ENCODE data around the gene DPY19L1.

The DPY19L1 gene

DNA sequence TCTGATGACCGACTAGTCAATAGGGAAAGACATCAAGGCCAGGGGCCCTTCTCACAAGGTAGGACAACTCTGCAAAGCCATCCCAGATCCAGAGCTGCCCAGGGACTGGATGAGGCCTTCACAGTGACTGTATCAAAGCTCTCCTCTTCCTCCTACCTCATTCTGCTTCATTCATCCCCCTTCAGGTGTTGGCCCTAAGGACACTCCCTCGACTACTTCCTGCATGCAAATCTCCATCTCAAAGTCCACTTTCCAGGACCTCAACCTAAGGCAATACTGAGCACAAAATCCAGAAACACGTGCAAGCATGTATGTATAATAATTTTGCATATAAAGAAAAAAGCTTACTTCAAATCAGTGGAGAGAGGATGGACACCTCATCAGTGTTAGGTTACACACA lies 25.1 kb downstream of the DPY19L1 start:
- TF ChIP-seq POLR2AphosphoS5 (IDR thresholded peaks at IDR 0.05; ENCODE audit: low read depth, low read length) = no peak
- TF ChIP-seq SIN3A (IDR thresholded peaks at IDR 0.05; ENCODE audit: borderline replicate concordance, insufficient read depth, low read length) = no peak
- TF ChIP-seq FOXP2 (optimal IDR thresholded peaks at IDR 0.05; ENCODE audit: borderline replicate concordance, extremely low read depth, extremely low read length, insufficient read depth) = no peak
- no peak for TF ChIP-seq TAF1 (IDR thresholded peaks at IDR 0.05; ENCODE audit: borderline replicate concordance, insufficient read depth, low read length)
- TF ChIP-seq, protein P1, sequence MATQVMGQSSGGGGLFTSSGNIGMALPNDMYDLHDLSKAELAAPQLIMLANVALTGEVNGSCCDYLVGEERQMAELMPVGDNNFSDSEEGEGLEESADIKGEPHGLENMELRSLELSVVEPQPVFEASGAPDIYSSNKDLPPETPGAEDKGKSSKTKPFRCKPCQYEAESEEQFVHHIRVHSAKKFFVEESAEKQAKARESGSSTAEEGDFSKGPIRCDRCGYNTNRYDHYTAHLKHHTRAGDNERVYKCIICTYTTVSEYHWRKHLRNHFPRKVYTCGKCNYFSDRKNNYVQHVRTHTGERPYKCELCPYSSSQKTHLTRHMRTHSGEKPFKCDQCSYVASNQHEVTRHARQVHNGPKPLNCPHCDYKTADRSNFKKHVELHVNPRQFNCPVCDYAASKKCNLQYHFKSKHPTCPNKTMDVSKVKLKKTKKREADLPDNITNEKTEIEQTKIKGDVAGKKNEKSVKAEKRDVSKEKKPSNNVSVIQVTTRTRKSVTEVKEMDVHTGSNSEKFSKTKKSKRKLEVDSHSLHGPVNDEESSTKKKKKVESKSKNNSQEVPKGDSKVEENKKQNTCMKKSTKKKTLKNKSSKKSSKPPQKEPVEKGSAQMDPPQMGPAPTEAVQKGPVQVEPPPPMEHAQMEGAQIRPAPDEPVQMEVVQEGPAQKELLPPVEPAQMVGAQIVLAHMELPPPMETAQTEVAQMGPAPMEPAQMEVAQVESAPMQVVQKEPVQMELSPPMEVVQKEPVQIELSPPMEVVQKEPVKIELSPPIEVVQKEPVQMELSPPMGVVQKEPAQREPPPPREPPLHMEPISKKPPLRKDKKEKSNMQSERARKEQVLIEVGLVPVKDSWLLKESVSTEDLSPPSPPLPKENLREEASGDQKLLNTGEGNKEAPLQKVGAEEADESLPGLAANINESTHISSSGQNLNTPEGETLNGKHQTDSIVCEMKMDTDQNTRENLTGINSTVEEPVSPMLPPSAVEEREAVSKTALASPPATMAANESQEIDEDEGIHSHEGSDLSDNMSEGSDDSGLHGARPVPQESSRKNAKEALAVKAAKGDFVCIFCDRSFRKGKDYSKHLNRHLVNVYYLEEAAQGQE (IDR thresholded peaks at IDR 0.05; ENCODE audit: insufficient read depth in 1 of 2, low read depth in 2 of 2, low read length in 2 of 2) = no peak

DNA sequence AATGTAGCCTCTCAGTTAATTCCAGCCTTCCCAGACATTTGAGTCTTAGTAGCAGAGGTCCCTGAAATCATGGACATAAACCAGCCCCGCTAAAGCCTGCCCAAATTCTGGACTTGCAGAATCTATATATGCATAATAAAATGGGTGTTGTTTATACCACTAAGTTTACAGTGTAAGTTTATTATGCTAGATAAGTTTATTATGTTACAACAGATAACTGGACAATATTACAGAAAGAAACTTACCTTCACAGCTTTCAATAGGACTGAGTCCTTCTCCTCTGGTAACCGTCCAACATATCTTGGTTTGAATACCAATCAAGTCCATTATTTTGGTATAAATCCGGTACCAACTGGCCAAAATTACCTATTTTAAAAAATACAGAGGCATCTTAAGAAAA lies 26.2 kb downstream of the DPY19L1 start:
- TF ChIP-seq FOXP2 (optimal IDR thresholded peaks at IDR 0.05; ENCODE audit: borderline replicate concordance, extremely low read depth, extremely low read length, insufficient read depth) (no peak), TAF1 (IDR thresholded peaks at IDR 0.05; ENCODE audit: borderline replicate concordance, insufficient read depth, low read length) (no peak), POLR2AphosphoS5 (IDR thresholded peaks at IDR 0.05; ENCODE audit: low read depth, low read length) (no peak), SIN3A (IDR thresholded peaks at IDR 0.05; ENCODE audit: borderline replicate concordance, insufficient read depth, low read length) (no peak)
- TF ChIP-seq, protein P1 (IDR thresholded peaks at IDR 0.05; ENCODE audit: insufficient read depth in 1 of 2, low read depth in 2 of 2, low read length in 2 of 2) = no peak

DNA sequence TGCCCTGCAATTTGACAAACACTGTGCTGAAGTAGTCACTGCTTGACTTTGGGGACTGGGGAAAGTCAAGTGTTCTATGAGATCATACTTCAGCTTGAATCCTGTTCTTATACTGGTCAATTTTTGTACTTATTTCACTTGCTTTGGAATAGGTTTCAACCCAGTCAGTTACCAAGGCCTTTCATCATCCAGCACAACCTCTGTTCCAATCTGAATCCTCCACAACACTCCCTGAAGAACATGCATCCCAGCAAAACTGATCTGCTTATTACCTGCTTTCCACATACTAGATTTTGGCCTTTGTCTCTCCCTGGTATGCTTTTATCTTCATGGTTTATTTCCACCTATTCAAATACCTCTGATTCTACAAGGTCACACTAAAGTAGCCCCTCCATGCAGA lies 29.5 kb downstream of the DPY19L1 start:
- TF ChIP-seq SIN3A (IDR thresholded peaks at IDR 0.05; ENCODE audit: borderline replicate concordance, insufficient read depth, low read length) = no peak
- no peak for TF ChIP-seq FOXP2 (optimal IDR thresholded peaks at IDR 0.05; ENCODE audit: borderline replicate concordance, extremely low read depth, extremely low read length, insufficient read depth)
- TF ChIP-seq, protein P1 (IDR thresholded peaks at IDR 0.05; ENCODE audit: insufficient read depth in 1 of 2, low read depth in 2 of 2, low read length in 2 of 2) = no peak
- TF ChIP-seq POLR2AphosphoS5 (IDR thresholded peaks at IDR 0.05; ENCODE audit: low read depth, low read length) = no peak
- TF ChIP-seq TAF1 (IDR thresholded peaks at IDR 0.05; ENCODE audit: borderline replicate concordance, insufficient read depth, low read length) = no peak

DNA sequence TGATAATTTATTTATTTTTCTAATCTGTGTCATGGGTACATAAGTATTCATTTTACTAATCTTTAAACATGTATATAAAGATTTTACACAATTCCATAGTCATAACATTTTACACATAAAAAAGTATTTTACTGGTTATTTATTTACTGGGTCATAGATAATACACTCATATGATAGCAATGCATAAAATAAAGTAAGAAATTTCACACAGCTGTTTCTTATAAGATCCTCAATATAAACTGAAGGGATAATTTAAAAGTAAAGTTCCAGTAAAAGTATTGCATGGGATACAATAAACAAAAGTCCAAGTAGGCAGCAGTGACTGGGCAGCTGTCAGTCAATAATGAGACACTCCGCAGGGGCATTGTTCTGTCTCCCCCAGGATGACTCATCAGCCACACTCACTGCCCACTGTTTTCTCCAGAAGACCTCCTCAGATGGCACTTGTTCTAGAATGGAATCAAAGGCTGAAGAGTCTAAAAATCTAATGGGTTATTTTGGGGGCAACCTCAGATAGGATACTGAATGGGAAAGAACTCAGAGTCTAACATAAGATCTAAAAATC lies 32.7 kb downstream of the DPY19L1 start:
- TF ChIP-seq SIN3A (IDR thresholded peaks at IDR 0.05; ENCODE audit: borderline replicate concordance, insufficient read depth, low read length) = no peak
- TF ChIP-seq, protein P1 (IDR thresholded peaks at IDR 0.05; ENCODE audit: insufficient read depth in 1 of 2, low read depth in 2 of 2, low read length in 2 of 2) = no peak
- TF ChIP-seq FOXP2 (optimal IDR thresholded peaks at IDR 0.05; ENCODE audit: borderline replicate concordance, extremely low read depth, extremely low read length, insufficient read depth) = no peak
- TF ChIP-seq TAF1 (IDR thresholded peaks at IDR 0.05; ENCODE audit: borderline replicate concordance, insufficient read depth, low read length) = no peak
- no peak for TF ChIP-seq POLR2AphosphoS5 (IDR thresholded peaks at IDR 0.05; ENCODE audit: low read depth, low read length)
